ENCODE measurements around the gene MEF2B.

DNA sequence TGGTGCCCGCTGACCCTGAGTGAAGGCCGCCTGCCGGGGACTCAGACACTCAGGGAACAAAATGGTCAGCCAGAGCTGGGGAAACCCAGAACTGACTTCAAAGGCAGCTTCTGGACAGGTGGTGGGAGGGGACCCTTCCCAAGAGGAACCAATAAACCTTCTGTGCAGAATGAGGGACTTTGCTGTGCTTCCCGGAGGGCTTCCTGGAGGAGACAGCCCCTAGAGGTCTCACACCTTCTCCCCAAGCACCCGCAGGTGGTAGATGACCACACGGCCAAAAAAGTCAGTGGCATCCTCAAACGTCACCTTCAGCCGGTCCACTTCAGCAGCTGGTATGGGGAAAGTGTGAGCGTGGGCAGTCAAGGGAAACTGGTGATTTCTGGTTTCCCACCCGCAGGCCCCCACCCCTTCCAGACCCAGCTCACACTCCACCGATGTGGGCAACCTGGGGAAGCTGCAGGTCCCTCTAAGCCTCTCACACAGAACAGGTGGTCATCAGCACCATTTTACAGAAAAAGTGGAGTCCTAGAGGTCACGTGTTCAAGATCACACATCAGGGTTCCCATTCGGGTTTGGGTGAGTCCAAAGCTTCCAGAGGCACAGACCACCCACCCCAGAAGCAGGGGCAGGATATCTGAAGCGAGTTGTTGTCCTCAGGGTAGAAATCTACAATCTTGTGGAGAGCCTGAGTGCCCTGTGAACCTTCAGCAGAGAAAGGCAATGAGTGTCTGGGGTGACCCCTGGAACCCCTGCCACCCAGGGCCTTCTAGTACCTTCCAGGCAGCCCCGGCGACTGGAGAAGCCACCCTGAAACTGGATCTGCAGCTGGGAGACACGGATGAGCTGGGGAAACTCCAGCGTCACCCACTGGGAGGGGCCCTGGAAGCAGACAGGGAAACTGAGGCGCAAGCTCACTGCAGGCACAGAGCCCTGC, 31.9 kb upstream of the MEF2B start:
- TF ChIP-seq POLR2A (IDR thresholded peaks at IDR 0.05) (no peak), CTCF (IDR thresholded peaks at IDR 0.05) (no peak)

All from lower leg skin (tissue), 3 donors.